ENCODE measurements around the gene SCGB1D1.
"Not testable (repeated sequence)": the region's sequence is repeated elsewhere in the genome, so short reads cannot be mapped to it uniquely, and the experiment has no call there.

The SCGB1D1 gene

GRCh38 chr11:62169448-62169847, 20.6 kb upstream of the SCGB1D1 start:
- no peak for DNase-seq

- no peak for DNase-seq
Observed at GRCh38 chr11:62169935-62170334, 20.1 kb upstream of the SCGB1D1 start.

GRCh38 chr11:62171261-62171723, 18.7 kb upstream of the SCGB1D1 start:
- peak; percentile 95 for DNase-seq

- DNase-seq: no peak
Observed at GRCh38 chr11:62172294-62172693, 17.7 kb upstream of the SCGB1D1 start.

- DNase-seq: no peak
Observed at GRCh38 chr11:62176766-62177165, 13.2 kb upstream of the SCGB1D1 start.

- no peak for DNase-seq
Observed at GRCh38 chr11:62179995-62180394, 10.0 kb upstream of the SCGB1D1 start.

GRCh38 chr11:62181097-62181496, 8.9 kb upstream of the SCGB1D1 start:
- no peak for DNase-seq

- no peak for DNase-seq
Observed at GRCh38 chr11:62182147-62182891, 7.7 kb upstream of the SCGB1D1 start.

- DNase-seq: no peak
Observed at GRCh38 chr11:62186195-62186594, 3.8 kb upstream of the SCGB1D1 start.

GRCh38 chr11:62193952-62194351, 3.9 kb downstream of the SCGB1D1 start:
- DNase-seq: peak; percentile 26

GRCh38 chr11:62195010-62195409, 5.0 kb downstream of the SCGB1D1 start:
- DNase-seq: not testable (repeated sequence)

- no peak for DNase-seq
Observed at GRCh38 chr11:62195945-62196344, 5.9 kb downstream of the SCGB1D1 start.

- not testable (repeated sequence) for DNase-seq
Observed at GRCh38 chr11:62197400-62197799, 7.4 kb downstream of the SCGB1D1 start.

- DNase-seq: no peak
Observed at GRCh38 chr11:62201376-62201775, 11.4 kb downstream of the SCGB1D1 start.

GRCh38 chr11:62202910-62203309, 12.9 kb downstream of the SCGB1D1 start:
- DNase-seq: no peak

- no peak for DNase-seq
Observed at GRCh38 chr11:62204430-62204829, 14.4 kb downstream of the SCGB1D1 start.

- no peak for DNase-seq
Observed at GRCh38 chr11:62205441-62205840, 15.4 kb downstream of the SCGB1D1 start.

- peak; percentile 76 for DNase-seq
Observed at GRCh38 chr11:62206276-62207066, 16.5 kb downstream of the SCGB1D1 start.

- DNase-seq: no peak
Observed at GRCh38 chr11:62208785-62209144, 18.7 kb downstream of the SCGB1D1 start.

- DNase-seq: no peak
Observed at GRCh38 chr11:62217191-62217748, 27.3 kb downstream of the SCGB1D1 start.

GRCh38 chr11:62221498-62221897, 31.5 kb downstream of the SCGB1D1 start:
- no peak for DNase-seq

GRCh38 chr11:62223095-62223494, 33.1 kb downstream of the SCGB1D1 start:
- no peak for DNase-seq

- no peak for DNase-seq
Observed at GRCh38 chr11:62233730-62234129, 43.7 kb downstream of the SCGB1D1 start.

GRCh38 chr11:62236187-62236586, 46.2 kb downstream of the SCGB1D1 start:
- DNase-seq: no peak
